DOHH2 (cell line): ENCODE results near the gene DIP2C.

Experiments
- H3F3A ChIP-seq: fragments of 200-600 bp; sonication (generic), shearing (Covaris generic); 2 replicates; pipeline ENCODE4 v1.6.0; 2016; ENCODE audit warnings: antibody characterized with exemption, mild to moderate bottlenecking; ENCODE audit not compliant: control insufficient read depth, insufficient read depth
- H3K27ac ChIP-seq: fragments of 200-600 bp; sonication (generic); 2 replicates; pipeline ENCODE4 v1.5.1; 2014; ENCODE audit warnings: low read depth, mild to moderate bottlenecking, low read length, moderate library complexity
- H3K27me3 ChIP-seq: fragments of 200-600 bp; sonication (generic); 2 replicates; pipeline ENCODE4 v1.6.1; 2014; ENCODE audit warnings: mild to moderate bottlenecking, low read length, mixed read lengths; ENCODE audit not compliant: control insufficient read depth
- H3K36me3 ChIP-seq: fragments of 200-600 bp; sonication (generic); 2 replicates; pipeline ENCODE4 v1.6.1; 2014; ENCODE audit warnings: mild to moderate bottlenecking, low read length, moderate library complexity, mixed read lengths; ENCODE audit not compliant: control insufficient read depth
- H3K4me1 ChIP-seq: fragments of 200-600 bp; sonication (generic); 2 replicates; pipeline ENCODE4 v1.6.1; 2014; ENCODE audit warnings: mild to moderate bottlenecking, low read length, mixed read lengths; ENCODE audit not compliant: control insufficient read depth
- H3K4me2 ChIP-seq: fragments of 200-600 bp; sonication (generic); 2 replicates; pipeline ENCODE4 v1.6.0; 2014; ENCODE audit warnings: mild to moderate bottlenecking, low read length, moderate library complexity
- H3K4me3 ChIP-seq: fragments of 200-600 bp; sonication (generic); 2 replicates; pipeline ENCODE4 v1.5.1; 2014; ENCODE audit warnings: mild to moderate bottlenecking, low read length, mixed read lengths
- H3K79me2 ChIP-seq: fragments of 200-600 bp; sonication (generic); 2 replicates; pipeline ENCODE4 v1.6.1; 2014; ENCODE audit warnings: mild to moderate bottlenecking, low read length, mixed read lengths; ENCODE audit not compliant: control insufficient read depth
- H3K9me2 ChIP-seq: fragments of 200-600 bp; sonication (generic); replicated peaks from 2 replicates; pipeline ENCODE4 v1.6.1; 2014; ENCODE audit warnings: mild to moderate bottlenecking, low read length, mixed read lengths; ENCODE audit not compliant: control insufficient read depth
- H3K9me3 ChIP-seq: fragments of 200-600 bp; sonication (generic); 2 replicates; pipeline ENCODE4 v1.6.1; 2014; ENCODE audit warnings: antibody characterized with exemption, low read length, mixed read lengths; ENCODE audit not compliant: control insufficient read depth, insufficient read depth
- H4K20me1 ChIP-seq: fragments of 200-600 bp; sonication (generic); 2 replicates; pipeline ENCODE4 v1.6.0; 2014; ENCODE audit warnings: low read depth, mild to moderate bottlenecking, antibody characterized with exemption, low read length, moderate library complexity; ENCODE audit not compliant: control insufficient read depth, insufficient read depth
- CTCF ChIP-seq: fragments of 200-600 bp; sonication (generic); IDR thresholded peaks from one replicate; pipeline ENCODE4 v1.5.1; 2014; ENCODE audit warnings: antibody characterized with exemption, mild to moderate bottlenecking, low read depth, low read length; ENCODE audit not compliant: poor library complexity, severe bottlenecking
- EZH2phosphoT487 ChIP-seq: fragments of 200-600 bp; sonication (generic); IDR thresholded peaks from 2 replicates; pipeline ENCODE4 v1.6.1; 2017; ENCODE audit warnings: borderline replicate concordance, mild to moderate bottlenecking, antibody characterized with exemption, low read length, moderate library complexity, mixed read lengths

Gene DIP2C

GRCh38 chr10:712089-712488, 22.6 kb upstream of the DIP2C start:
- no peaks in the 10 kb centered on the region for H3F3A ChIP-seq
- no peak for TF ChIP-seq EZH2phosphoT487
- no peak for TF ChIP-seq CTCF
- H3K9me3 ChIP-seq = no peaks in the 10 kb centered on the region
- H3K36me3 ChIP-seq = no peaks in the 10 kb centered on the region
- H3K4me1 ChIP-seq = no peaks in the 10 kb centered on the region
- no peaks in the 10 kb centered on the region for H4K20me1 ChIP-seq
- no peak overlapping the region for H3K4me3 ChIP-seq
- H3K27ac ChIP-seq = no peak overlapping the region
- 0 out of 2 replicates have a peak, but pooled peaks cover 7% of the 10 kb centered on the region for H3K27me3 ChIP-seq
- no peaks in the 10 kb centered on the region for H3K79me2 ChIP-seq
- no peaks in the 10 kb centered on the region for H3K9me2 ChIP-seq
- no peak overlapping the region for H3K4me2 ChIP-seq

- Histone ChIP-seq H3K27ac (no peak overlapping the region), H3K9me3 (no peaks in the 10 kb centered on the region), H3F3A (no peaks in the 10 kb centered on the region), H3K4me3 (no peak overlapping the region), H3K79me2 (no peaks in the 10 kb centered on the region), H3K4me1 (no peaks in the 10 kb centered on the region), H3K9me2 (no peaks in the 10 kb centered on the region), H3K27me3 (peaks cover 5% of the 10 kb centered on the region; the same call in 1 of the 2 replicates), H3K4me2 (no peak overlapping the region), H4K20me1 (no peaks in the 10 kb centered on the region), H3K36me3 (no peaks in the 10 kb centered on the region)
- no peak for TF ChIP-seq EZH2phosphoT487
- TF ChIP-seq CTCF = no peak
Observed at GRCh38 chr10:707861-708260, 18.4 kb upstream of the DIP2C start.

- Histone ChIP-seq H3K27me3 (peaks cover 5% of the 10 kb centered on the region; the same call in 1 of the 2 replicates), H4K20me1 (no peaks in the 10 kb centered on the region), H3K9me3 (no peaks in the 10 kb centered on the region), H3K79me2 (no peaks in the 10 kb centered on the region), H3K27ac (no peak overlapping the region), H3K9me2 (no peaks in the 10 kb centered on the region), H3K36me3 (no peaks in the 10 kb centered on the region), H3K4me1 (no peaks in the 10 kb centered on the region), H3K4me2 (no peak overlapping the region), H3F3A (no peaks in the 10 kb centered on the region), H3K4me3 (no peak overlapping the region)
- no peak for TF ChIP-seq CTCF
- no peak for TF ChIP-seq EZH2phosphoT487
Observed at GRCh38 chr10:707456-707855, 18.0 kb upstream of the DIP2C start.
